Hepatocyte (in vitro differentiated cells): ENCODE measurements around the gene SCRT2.

ENCODE experiments used
- CTCF ChIP-seq: fragments of 200-600 bp; sonication (generic); IDR thresholded peaks from 2 replicates; pipeline ENCODE4 v1.5.1; 2016; ENCODE audit warnings: antibody characterized with exemption, mild to moderate bottlenecking; ENCODE audit not compliant: poor library complexity
- EZH2 ChIP-seq: fragments of 200-600 bp; sonication (generic); IDR thresholded peaks from 2 replicates; pipeline ENCODE4 v1.6.1; 2016; ENCODE audit warnings: antibody characterized with exemption, mild to moderate bottlenecking, borderline replicate concordance

- no peak for TF ChIP-seq CTCF
- no peak for TF ChIP-seq EZH2
Observed at GRCh38 chr20:704726-705125, 29.1 kb upstream of the SCRT2 start.
